HK-2 (cell line): ENCODE measurements around the gene STXBP1.

Experiments
- DNase-seq: peaks from one replicate; pipeline ENCODE4 v3.0.0-alpha.2; 2018; ENCODE audit not compliant: unreplicated experiment

Gene STXBP1

DNA sequence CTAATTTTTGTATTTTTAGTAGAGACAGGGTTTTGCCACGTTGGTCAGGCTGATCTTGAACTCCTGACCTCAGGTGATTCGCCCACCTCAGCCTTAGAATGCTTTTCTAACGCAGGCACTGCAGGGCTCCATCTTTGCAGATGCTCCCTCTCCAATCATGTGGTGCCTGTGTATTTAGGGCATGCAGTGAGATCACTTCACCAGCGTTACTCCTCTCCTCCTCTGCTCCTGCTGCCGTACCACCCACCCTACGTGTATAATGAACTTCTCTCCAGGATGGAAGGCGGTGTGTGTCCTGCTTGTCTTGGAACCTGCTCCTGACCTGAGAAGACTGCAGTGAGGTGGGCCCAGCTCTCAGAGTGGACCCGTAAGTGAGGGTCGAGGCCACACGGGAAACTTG, 81.1 kb downstream of the STXBP1 start:
- no peak for DNase-seq

DNA sequence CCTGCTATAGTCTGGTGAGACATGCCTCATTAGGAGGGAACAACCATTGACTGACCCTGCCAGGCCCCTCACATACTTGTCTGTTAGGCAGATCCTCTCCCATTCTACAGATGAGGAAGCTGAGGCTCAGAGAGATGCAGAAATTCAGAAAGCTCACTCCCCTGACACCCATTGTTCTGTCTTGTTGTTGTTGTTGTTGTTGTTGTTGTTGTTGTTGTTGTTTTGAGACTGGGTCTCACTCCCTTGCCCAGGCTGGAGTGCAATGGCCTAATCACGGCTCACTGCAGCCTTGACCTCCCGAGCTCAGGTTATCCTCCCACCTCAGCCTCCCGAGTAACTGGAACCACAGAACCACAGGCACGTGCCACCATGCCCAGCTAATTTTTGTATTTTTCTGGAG, 81.6 kb downstream of the STXBP1 start:
- no peak for DNase-seq

DNA sequence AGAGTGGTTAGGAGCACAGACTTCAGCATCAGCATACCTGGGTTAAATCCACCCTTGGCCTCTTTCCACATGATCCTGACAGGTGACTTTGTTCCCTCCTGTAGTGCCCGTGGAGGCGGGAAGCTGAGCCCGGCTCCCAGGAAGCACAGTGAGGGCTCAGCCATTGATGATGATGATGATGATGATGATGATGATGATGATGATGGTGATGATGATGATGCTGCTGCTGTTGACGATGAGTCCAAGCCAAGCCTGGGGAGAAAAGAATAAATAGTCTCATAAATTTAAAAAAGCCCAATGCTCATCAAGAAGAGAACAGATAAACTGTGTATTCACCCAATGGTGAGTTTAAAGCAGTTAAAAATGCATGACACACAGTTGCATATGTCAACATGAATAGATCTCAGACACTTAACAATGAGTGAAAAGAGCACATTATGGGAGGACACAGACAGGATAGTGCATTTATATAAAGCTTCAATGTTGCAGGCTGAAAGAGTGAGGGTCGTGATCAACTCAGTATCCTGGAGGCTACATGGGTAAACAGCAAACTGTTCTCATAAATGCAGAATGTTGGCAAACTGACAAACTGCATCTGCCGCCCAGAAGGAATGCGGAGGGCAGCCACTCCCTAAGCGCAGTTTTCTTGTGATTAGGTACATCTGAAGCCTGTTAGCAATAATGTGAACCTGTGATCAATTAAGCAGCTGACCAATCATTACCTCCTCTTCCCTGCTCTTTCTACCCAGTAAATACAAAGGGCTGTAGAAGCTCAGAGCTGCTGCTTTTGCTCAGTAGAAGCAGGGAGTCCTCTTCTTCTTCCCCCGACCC, 83.0 kb downstream of the STXBP1 start:
- no peak for DNase-seq

GRCh38 chr9:127697575-127697974, 85.5 kb downstream of the STXBP1 start:
- no peak for DNase-seq

GRCh38 chr9:127698386-127698785, 86.3 kb downstream of the STXBP1 start:
- DNase-seq: no peak

GRCh38 chr9:127698985-127699670, 87.1 kb downstream of the STXBP1 start:
- peak; percentile 95 for DNase-seq

DNA sequence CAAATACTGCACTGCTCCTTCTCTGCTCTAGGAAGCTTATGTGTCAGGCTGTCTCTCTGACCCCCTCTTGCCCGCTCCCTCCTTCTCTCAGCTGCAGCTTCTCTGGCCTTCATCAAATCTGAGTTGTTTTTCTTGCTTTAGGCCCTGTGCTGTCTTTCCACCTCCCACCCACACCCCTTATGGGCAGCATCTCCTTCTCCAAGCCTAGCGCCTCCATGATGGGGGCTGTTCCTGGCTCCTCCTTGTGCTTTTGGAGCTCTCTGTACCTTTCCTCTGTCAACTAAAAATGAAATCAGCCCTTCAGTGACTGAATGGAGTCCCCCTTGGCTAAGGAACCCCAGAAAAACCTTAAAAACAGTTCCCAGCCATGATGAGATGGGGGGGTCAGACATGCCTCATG, 88.1 kb downstream of the STXBP1 start:
- no peak for DNase-seq

DNA sequence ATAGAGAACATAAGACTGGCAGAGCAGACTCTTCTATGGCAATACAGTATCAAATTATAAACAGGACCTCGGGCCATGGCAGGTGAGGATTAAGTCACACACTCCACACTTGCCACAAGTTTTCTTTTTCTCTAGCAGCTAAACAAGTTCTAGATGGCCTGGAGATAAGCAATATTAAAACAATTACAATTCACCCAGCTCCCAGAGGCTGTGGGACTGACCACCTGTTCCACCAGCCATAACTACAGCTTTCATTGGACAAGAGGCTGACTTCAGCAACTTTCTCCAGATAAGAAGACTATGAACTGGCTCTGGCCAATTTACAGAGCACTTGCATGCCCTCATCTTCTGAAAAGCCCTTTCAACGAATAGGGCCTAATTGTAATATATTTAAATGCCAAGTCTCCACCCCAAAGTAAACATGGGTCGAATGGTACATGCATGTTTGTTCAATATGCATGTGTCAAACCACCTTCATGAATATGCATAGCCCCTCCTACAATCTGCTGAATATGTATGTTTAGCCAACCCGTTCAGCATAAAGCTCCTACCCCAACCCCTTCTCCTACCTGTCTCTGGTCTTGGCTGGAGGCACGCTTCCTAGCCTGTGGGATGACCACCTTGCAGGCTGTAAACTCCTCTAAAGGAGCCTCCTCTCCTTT, 88.6 kb downstream of the STXBP1 start:
- DNase-seq: no peak

- no peak for DNase-seq
These were observed 91.3 kb downstream of the STXBP1 start for GRCh38 chr9:127703289-127703946.

GRCh38 chr9:127705577-127706379, 93.7 kb downstream of the STXBP1 start:
- DNase-seq: no peak

GRCh38 chr9:127706836-127707241, 94.8 kb downstream of the STXBP1 start, which contains the start of gene CFAP157:
TSS of gene CFAP157 (plus strand) at chr9:127706988. CDS start at chr9:127707032, 44 bp downstream.
- DNase-seq: no peak

GRCh38 chr9:127707766-127708165, 95.7 kb downstream of the STXBP1 start:
- DNase-seq: no peak

DNA sequence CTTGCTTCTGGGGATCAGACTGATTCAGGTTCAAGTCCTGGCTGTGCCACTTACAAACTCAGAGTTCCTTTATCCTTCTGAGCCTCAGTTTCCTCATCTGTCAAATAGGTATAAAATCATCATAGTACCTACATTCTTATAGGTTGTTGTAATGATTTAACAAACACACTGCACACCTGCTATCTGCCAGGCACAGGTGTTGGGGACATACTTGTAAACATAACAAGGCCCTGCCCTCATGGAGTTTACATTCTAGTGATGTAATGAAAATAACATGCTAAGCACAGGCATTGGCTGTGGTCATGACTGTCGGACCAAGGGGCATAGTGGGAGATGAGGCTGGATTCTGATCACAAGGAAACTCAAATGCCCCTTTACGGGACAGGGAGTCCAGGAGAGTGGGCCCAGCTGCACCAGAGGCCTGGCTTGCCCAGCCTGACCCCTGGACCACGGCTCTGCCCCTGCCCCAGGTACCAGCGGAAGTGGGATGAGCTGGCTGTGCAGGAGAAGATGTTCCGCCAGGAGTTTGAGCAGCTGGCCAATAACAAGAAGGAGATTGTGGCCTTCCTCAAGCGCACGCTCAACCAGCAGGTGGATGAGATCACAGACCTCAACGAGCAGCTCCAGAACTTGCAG, 97.0 kb downstream of the STXBP1 start:
- DNase-seq: no peak

DNA sequence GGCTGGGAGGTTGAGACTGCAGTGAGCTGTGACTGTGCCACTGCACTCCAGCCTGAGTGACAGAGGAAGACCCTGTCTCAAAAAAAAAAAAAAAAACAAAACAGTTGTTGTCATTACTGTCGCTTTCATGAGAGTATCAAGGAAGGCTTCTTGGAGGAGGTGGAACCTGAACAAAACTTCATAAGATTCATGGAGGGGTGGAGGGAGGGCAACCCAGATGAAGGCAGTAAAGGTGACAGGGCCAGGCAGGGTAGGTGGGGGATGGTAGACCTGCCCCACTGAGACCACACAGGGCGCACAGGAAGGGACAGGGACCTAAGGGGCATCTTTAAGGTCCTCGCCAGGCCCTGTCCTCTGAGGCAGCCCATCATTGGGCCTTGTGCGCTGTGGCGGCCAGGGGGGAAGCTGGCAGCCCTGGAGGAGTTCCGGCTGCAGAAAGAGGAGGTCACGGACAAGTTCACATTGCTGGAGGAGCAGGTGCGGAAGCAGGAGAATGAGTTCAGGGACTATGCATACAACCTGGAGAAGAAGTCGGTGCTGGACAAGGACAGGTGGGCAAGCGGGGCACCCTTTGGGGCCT, 98.2 kb downstream of the STXBP1 start:
- no peak for DNase-seq

DNA sequence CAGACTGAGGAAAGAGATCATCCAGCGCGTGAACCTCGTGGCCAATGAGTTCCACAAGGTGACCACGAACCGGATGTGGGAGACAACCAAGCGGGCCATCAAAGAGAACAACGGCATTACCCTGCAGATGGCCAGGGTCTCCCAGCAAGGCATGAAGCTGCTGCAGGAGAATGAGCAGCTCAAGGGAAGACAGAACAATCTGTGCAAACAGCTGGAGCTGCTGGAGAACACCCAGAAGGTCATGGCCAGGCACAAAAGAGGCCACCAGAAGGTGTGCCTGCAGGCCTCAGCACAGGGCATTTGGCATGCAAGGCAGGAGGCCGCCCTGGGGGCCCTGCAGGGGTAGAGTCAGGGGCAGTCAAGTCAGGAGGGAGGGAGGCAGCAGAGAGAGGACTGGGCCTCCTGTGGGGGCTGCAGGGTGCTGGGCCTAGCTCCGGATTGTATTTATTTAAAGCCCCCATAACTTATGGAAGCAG, 99.2 kb downstream of the STXBP1 start:
- no peak for DNase-seq

- DNase-seq: no peak
These were observed 99.8 kb downstream of the STXBP1 start for GRCh38 chr9:127711831-127712274.

GRCh38 chr9:127712371-127712770, 100.3 kb downstream of the STXBP1 start:
- DNase-seq: no peak

GRCh38 chr9:127712867-127713266, 100.8 kb downstream of the STXBP1 start:
- no peak for DNase-seq

DNA sequence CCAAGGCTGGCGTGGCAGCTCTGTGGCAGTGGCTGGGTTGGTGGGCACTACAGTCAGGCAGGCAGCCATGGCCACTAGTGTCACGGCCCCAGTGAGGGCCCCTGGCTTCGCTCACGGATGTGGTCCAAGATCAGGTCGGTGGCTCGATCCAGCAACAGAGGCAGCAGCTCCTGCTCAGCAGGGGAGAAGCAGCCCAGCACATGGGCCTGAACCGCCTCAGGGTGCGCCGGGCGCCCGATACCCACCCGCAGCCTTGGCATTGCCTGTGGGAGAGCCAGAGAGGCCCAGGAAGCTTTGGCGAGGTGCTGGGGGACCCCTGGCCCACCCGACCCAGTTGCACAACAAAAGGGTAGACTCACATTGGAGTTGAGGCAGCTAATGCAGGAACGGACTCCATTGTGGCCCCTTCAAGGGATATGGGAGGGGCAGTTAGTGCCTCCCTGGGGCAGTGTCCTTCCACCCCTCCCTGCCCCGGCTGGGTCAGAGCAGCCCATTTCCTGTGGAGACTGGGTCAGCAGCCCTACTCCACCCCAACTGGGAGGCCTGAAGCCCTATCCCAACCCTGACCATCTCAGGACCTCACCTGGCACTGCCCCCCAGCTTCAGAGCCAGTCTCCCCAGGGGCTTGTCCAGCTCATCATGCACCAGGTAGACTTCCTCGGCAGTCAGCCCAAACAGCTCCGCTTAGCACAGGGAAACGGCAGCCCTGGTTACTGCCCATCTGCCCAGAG, 102.1 kb downstream of the STXBP1 start:
- no peak for DNase-seq
